Stimulated activated naive CD4-positive, alpha-beta T cell treated with Interleukin-2 at 50 U/mL for 16 hours (primary cell): Measurements from ENCODE around the gene ZFHX3.

ENCODE experiments used
- DNase-seq: peaks from one replicate; lab custom pipeline; 2025; lab: John Stamatoyannopoulos, UW

The ZFHX3 gene

GRCh38 chr16:73041676-73042075 lies 6.3 kb downstream of the ZFHX3 start:
- no peak for DNase-seq

GRCh38 chr16:73040735-73041402 lies 7.1 kb downstream of the ZFHX3 start:
- DNase-seq, result no peak

- DNase-seq, result no peak
These were observed 7.8 kb downstream of the ZFHX3 start for GRCh38 chr16:73040136-73040535.

GRCh38 chr16:73037845-73038570 lies 9.9 kb downstream of the ZFHX3 start:
- DNase-seq, result no peak

- no peak for DNase-seq
These were observed 10.6 kb downstream of the ZFHX3 start for GRCh38 chr16:73037331-73037745.

GRCh38 chr16:73036074-73036826 lies 11.7 kb downstream of the ZFHX3 start:
- no peak for DNase-seq

- DNase-seq, result no peak
These were observed 13.6 kb downstream of the ZFHX3 start for GRCh38 chr16:73034374-73034773.

- no peak for DNase-seq
These were observed 14.5 kb downstream of the ZFHX3 start for GRCh38 chr16:73033271-73033998.

GRCh38 chr16:73032541-73033270 lies 15.2 kb downstream of the ZFHX3 start:
- no peak for DNase-seq

- DNase-seq, result no peak
These were observed 15.9 kb downstream of the ZFHX3 start for GRCh38 chr16:73031984-73032383.

GRCh38 chr16:73031155-73031866 lies 16.6 kb downstream of the ZFHX3 start:
- no peak for DNase-seq

GRCh38 chr16:73028721-73029361 lies 19.1 kb downstream of the ZFHX3 start:
- no peak for DNase-seq

GRCh38 chr16:73028263-73028662 lies 19.7 kb downstream of the ZFHX3 start:
- no peak for DNase-seq

- no peak for DNase-seq
These were observed 20.2 kb downstream of the ZFHX3 start for GRCh38 chr16:73027685-73028111.

GRCh38 chr16:73026754-73027684 lies 20.9 kb downstream of the ZFHX3 start:
- no peak for DNase-seq

GRCh38 chr16:73025856-73026210 lies 22.1 kb downstream of the ZFHX3 start:
- DNase-seq, result no peak

- DNase-seq, result no peak
These were observed 22.6 kb downstream of the ZFHX3 start for GRCh38 chr16:73025151-73025855.

- DNase-seq, result no peak
These were observed 23.3 kb downstream of the ZFHX3 start for GRCh38 chr16:73024571-73025105.
